ENCODE results near the gene RER1.

RER1 gene

GRCh38 chr1:2345297-2346075, 46.2 kb upstream of the RER1 start:
- TF ChIP-seq, protein P1, sequence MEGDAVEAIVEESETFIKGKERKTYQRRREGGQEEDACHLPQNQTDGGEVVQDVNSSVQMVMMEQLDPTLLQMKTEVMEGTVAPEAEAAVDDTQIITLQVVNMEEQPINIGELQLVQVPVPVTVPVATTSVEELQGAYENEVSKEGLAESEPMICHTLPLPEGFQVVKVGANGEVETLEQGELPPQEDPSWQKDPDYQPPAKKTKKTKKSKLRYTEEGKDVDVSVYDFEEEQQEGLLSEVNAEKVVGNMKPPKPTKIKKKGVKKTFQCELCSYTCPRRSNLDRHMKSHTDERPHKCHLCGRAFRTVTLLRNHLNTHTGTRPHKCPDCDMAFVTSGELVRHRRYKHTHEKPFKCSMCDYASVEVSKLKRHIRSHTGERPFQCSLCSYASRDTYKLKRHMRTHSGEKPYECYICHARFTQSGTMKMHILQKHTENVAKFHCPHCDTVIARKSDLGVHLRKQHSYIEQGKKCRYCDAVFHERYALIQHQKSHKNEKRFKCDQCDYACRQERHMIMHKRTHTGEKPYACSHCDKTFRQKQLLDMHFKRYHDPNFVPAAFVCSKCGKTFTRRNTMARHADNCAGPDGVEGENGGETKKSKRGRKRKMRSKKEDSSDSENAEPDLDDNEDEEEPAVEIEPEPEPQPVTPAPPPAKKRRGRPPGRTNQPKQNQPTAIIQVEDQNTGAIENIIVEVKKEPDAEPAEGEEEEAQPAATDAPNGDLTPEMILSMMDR (conservative IDR thresholded peaks at IDR 0.05; ENCODE audit: low read length) = no peak
- peak; percentile 16 for DNase-seq (ENCODE audit: low read depth)
- no peak overlapping the region for H3K4me3 ChIP-seq (ENCODE audit: low read length)

GRCh38 chr1:2346691-2347408, 44.8 kb upstream of the RER1 start:
- DNase-seq (ENCODE audit: low read depth) = no peak
- no peak overlapping the region for H3K4me3 ChIP-seq (ENCODE audit: low read length)
- TF ChIP-seq, protein P1 (conservative IDR thresholded peaks at IDR 0.05; ENCODE audit: low read length) = no peak

GRCh38 chr1:2347409-2347785, 44.2 kb upstream of the RER1 start:
- TF ChIP-seq, protein P1 (conservative IDR thresholded peaks at IDR 0.05; ENCODE audit: low read length) = no peak
- no peak for DNase-seq (ENCODE audit: low read depth)
- H3K4me3 ChIP-seq (ENCODE audit: low read length) = no peak overlapping the region

GRCh38 chr1:2347896-2348295, 43.7 kb upstream of the RER1 start:
- DNase-seq (ENCODE audit: low read depth) = no peak
- no peak overlapping the region for H3K4me3 ChIP-seq (ENCODE audit: low read length)
- TF ChIP-seq, protein P1 (conservative IDR thresholded peaks at IDR 0.05; ENCODE audit: low read length) = no peak

- no peak for DNase-seq (ENCODE audit: low read depth)
- H3K4me3 ChIP-seq (ENCODE audit: low read length) = no peak overlapping the region
Observed at GRCh38 chr1:2348346-2349325, 43.0 kb upstream of the RER1 start.

DNA sequence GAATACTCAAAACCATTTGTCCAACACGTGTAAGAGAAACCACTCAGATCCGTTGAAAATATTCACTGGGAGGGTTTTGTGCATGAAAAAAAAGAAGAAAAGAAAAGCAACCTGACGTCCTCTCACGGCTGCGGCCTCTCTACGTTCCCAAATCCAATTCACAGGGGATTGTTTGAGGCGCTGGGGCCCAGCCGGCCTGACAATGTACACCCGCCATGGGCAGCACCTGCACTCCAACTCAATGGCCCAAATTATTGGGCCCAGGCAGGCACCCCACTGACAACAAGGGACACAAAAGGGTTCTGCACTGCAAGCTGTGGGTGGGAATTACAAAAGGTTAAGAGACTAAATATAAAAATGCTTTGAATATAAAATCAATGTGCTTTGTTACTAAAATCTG, 41.8 kb upstream of the RER1 start:
- TF ChIP-seq, protein P1 (conservative IDR thresholded peaks at IDR 0.05; ENCODE audit: low read length) = no peak
- no peak for DNase-seq (ENCODE audit: low read depth)
- H3K4me3 ChIP-seq (ENCODE audit: low read length) = no peak overlapping the region

More at GRCh38 chr1:2348346-2349325, 43.0 kb upstream of the RER1 start:
- TF ChIP-seq, protein P1 (conservative IDR thresholded peaks at IDR 0.05; ENCODE audit: low read length) = no peak
